K562 (cell line): ENCODE measurements around the gene AGR3. TPM values are rescaled to one million over a fixed set of nuclear protein-coding genes. Genes with fewer than 3 reads are reported as not detected.

ENCODE experiments used
- CREBBP ChIP-seq: IDR thresholded peaks from one replicate; pipeline ENCODE4 v1.6.1; 2012; ENCODE audit warnings: low read depth, mild to moderate bottlenecking, control low read depth, inconsistent platforms, low read length
- FOXK2 ChIP-seq, 2 experiments: fragments of 450-650 bp; IDR thresholded peaks in 1 of 2; conservative IDR thresholded peaks in 1 of 2; 2 replicates each; pipeline ENCODE4 v1.6.1; 2016; ENCODE audit warnings: low read depth in 2 of 2, mild to moderate bottlenecking in 1 of 2
- ZNF696 ChIP-seq: fragments of 250-450 bp; sonication (Bioruptor Pico); conservative IDR thresholded peaks from 2 replicates; pipeline ENCODE4 v1.4.0; 2020; ENCODE audit warnings: mild to moderate bottlenecking, moderate library complexity
- ZNF699 ChIP-seq: fragments of 250-450 bp; sonication (Bioruptor Pico); IDR thresholded peaks from 2 replicates; pipeline ENCODE4 v1.8.0; 2021; ENCODE audit warnings: mild to moderate bottlenecking, moderate library complexity; ENCODE audit not compliant: insufficient replicate concordance
- polyA plus RNA-seq, 8 experiments: library from polyadenylated mRNA; depleted of rRNA in 4 of 8; stranded (reverse) in 5 of 8; unstranded in 3 of 8; fragments of >200 nt; fragmentation: Nextera tagmentation in 2 of 8; fragmentation: Illumina TruSeq in 1 of 8; extraction: Ambion mirVana in 2 of 8; extraction: Trizol in 1 of 8; gene quantifications; 2 replicates each; pipeline versions ENCODE4 v1.2.1 to v1.2.3, GENCODE V29; 2011 to 2014; ENCODE audit warnings: inconsistent platforms in 1 of 8, missing spikeins in 1 of 8
- total RNA-seq, 7 experiments: library from RNA; depleted of rRNA in 6 of 7; stranded (reverse); fragments of >200 nt in 6 of 7; fragmentation: Illumina TruSeq in 2 of 7; extraction: Trizol in 2 of 7; gene quantifications; 2 replicates each; pipeline versions ENCODE4 v1.2.1 to v1.2.3, GENCODE V29; 2011 to 2021; ENCODE audit warnings: low replicate concordance in 1 of 7
- TF ChIP-seq, protein P1 (sequence below), 2 experiments: fragments of 450-650 bp; IDR thresholded peaks; 2 replicates each; pipeline ENCODE4 v1.6.1; 2016; ENCODE audit warnings: mild to moderate bottlenecking in 2 of 2, borderline replicate concordance in 1 of 2, low read depth in 1 of 2, moderate library complexity in 1 of 2

The AGR3 gene
- total and polyA plus RNA-seq, 9 of the 15 experiments (the other 6 are each of a cell fraction or from before 2014, with no cell fraction given) = not detected

DNA sequence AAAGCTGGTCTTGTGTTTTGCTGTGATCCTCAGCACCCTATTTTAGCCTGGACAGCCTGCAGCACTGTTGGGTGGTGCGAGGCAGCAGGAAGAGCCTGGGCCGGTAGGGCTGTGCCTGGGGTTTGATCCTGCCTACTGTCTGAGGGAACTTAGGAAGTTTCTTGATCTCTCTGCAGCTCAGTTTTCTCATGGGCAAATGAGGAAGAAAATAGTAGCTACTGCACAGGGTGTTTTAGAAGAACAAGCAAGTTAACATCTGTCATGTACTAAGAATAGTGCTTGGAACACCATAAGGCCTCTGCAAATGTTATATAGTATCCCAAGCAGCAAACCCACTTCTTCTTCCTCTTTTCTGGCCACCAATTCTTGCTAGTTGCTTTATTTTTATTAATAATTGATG lies 65.0 kb downstream of the AGR3 start (continued):
- TF ChIP-seq, protein P1, sequence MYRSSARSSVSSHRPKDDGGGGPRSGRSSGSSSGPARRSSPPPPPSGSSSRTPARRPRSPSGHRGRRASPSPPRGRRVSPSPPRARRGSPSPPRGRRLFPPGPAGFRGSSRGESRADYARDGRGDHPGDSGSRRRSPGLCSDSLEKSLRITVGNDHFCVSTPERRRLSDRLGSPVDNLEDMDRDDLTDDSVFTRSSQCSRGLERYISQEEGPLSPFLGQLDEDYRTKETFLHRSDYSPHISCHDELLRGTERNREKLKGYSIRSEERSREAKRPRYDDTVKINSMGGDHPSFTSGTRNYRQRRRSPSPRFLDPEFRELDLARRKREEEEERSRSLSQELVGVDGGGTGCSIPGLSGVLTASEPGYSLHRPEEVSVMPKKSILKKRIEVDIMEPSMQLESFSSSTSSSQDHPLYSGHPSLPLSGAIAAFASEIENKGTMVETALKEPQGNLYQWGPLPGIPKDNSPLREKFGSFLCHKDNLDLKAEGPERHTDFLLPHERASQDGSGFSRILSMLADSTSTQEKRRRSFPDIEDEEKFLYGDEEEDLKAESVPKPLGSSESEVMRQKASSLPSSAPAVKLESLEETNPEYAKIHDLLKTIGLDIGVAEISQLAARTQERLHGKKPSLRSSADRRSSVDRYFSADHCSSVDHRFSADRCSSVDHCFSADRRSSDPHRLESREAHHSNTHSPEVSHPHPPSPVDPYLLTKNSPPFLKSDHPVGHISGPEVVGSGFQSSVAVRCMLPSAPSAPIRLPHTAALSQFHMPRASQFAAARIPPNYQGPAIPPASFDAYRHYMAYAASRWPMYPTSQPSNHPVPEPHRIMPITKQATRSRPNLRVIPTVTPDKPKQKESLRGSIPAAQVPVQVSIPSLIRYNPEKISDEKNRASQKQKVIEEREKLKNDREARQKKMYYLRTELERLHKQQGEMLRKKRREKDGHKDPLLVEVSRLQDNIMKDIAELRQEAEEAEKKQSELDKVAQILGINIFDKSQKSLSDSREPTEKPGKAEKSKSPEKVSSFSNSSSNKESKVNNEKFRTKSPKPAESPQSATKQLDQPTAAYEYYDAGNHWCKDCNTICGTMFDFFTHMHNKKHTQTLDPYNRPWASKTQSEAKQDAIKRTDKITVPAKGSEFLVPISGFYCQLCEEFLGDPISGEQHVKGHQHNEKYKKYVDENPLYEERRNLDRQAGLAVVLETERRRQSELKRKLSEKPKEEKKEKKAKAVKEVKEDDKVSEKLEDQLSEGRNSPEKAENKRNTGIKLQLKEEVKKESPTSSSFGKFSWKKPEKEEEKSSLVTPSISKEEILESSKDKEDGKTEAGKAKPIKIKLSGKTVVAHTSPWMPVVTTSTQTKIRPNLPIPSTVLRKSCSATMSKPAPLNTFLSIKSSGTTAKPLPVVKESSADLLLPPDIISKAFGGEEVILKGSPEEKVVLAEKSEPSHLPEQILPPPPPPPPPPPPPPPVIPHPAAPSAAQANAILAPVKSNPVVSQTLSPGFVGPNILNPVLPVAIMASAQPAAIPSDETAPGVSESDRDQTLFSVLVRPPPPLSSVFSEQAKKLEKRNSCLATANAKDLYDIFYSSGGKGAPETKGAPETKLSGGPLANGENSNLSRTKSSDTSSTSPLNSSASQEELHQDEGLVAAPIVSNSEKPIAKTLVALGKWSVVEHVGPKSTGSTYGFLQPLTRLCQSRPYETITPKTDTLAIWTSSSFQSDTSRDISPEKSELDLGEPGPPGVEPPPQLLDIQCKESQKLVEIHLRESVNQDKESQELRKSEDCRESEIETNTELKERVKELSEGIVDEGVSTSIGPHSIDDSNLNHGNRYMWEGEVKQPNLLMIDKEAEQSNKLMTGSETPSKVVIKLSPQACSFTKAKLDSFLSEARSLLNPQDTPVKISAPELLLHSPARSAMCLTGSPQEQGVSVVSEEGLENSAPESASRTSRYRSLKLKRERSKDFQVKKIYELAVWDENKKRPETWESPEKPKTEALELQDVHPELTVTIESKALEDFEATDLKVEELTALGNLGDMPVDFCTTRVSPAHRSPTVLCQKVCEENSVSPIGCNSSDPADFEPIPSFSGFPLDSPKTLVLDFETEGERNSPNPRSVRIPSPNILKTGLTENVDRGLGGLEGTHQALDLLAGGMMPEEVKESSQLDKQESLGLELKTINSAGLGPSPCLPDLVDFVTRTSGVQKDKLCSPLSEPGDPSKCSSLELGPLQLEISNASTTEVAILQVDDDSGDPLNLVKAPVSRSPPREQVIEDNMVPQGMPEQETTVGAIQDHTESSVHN (IDR thresholded peaks at IDR 0.05; ENCODE audit: borderline replicate concordance in 1 of 2, low read depth in 1 of 2) = no peak
- no peak for TF ChIP-seq CREBBP
- no peak for TF ChIP-seq ZNF699
- no peak for TF ChIP-seq FOXK2 (conservative IDR thresholded peaks at IDR 0.05 in 1 of 2, IDR thresholded peaks at IDR 0.05 in 1 of 2; ENCODE audit: low read depth in 2 of 2)
- no peak for TF ChIP-seq ZNF696 (CRISPR knock-in tag)
